ENCODE results near the gene TAF10. TPM values are rescaled to one million over a fixed set of nuclear protein-coding genes. Genes with fewer than 3 reads are reported as not detected.
A peak's percentile ranks its signal among the peaks of the same experiment; 100 is the strongest.

The TAF10 gene
- total and polyA plus RNA-seq, 2 of the 13 experiments (the other 11 are each of a cell fraction or from before 2014, with no cell fraction given) = 71.3 to 134 TPM

DNA sequence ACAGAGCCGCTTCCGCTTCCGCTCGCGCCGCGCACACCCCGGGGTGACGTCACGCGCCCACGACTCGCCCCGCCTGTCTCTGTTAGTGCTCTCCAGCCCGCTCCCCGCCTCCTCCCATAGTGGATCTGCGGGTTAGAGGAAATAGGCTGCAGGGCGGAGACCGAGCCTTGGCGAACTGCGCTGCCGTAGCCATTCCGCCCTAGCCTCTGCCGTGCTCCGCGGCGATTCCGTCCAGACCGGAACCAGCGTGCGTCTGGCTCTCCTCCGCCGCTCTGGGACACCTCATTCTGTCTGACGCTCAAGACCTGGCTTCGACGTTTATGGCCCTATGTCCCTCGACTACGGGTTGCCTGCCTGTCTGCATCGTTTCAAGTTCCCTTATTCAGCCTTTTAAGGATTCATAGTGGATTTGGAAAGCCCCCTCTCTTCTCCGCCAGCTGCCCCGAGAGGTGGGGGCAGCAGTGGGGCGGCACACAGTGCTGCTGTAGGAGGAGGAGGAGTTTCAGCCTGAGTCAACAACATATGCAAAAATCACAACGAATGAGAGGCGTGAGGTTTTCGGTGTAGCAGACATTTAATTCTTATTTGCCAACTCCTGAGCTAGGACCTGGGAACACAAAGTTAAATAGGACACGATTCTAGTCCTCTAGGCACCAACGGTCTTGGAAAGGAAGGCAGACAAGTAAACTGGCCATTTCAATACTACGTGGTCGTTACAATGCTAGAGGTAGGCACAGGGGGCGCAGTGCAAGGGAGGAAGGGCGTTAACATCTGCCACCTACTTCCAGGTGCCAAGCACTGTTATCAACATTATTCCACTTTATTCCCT is at the start of gene TAF10 (continued):
- TF ChIP-seq, protein P1, sequence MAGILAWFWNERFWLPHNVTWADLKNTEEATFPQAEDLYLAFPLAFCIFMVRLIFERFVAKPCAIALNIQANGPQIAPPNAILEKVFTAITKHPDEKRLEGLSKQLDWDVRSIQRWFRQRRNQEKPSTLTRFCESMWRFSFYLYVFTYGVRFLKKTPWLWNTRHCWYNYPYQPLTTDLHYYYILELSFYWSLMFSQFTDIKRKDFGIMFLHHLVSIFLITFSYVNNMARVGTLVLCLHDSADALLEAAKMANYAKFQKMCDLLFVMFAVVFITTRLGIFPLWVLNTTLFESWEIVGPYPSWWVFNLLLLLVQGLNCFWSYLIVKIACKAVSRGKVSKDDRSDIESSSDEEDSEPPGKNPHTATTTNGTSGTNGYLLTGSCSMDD (CRISPR knock-in tag; IDR thresholded peaks at IDR 0.05) = no peak
- TF ChIP-seq SMC3 (IDR thresholded peaks at IDR 0.05; ENCODE audit: low read length) (no peak), ZNF768 (CRISPR knock-in tag; IDR thresholded peaks at IDR 0.05) (peak; percentile 61; the same call in 1 of the 2 replicates), FOXJ3 (CRISPR knock-in tag; IDR thresholded peaks at IDR 0.05; ENCODE audit: borderline replicate concordance) (peak; percentile 38; the same call in 1 of the 2 replicates), ZSCAN21 (CRISPR knock-in tag; IDR thresholded peaks at IDR 0.05; ENCODE audit: borderline replicate concordance) (peak; percentile 72), SMARCC2 (IDR thresholded peaks at IDR 0.05) (no peak), PPARG (CRISPR knock-in tag; conservative IDR thresholded peaks at IDR 0.05) (no peak), ZNF407 (CRISPR knock-in tag; IDR thresholded peaks at IDR 0.05; ENCODE audit: not compliant biosample characterization) (peak; percentile 50), ZSCAN29 (CRISPR knock-in tag; conservative IDR thresholded peaks at IDR 0.05) (no peak; the same call in 1 of the 2 replicates), NR2C2 (CRISPR knock-in tag; IDR thresholded peaks at IDR 0.05; ENCODE audit: borderline replicate concordance) (peak; percentile 59), NR2F2 (IDR thresholded peaks at IDR 0.05; ENCODE audit: borderline replicate concordance, low read depth) (0 out of 2 replicates have a peak, but pooled peaks have one; percentile 35), MNT (IDR thresholded peaks at IDR 0.05) (no peak), ZMYM4 (CRISPR knock-in tag; IDR thresholded peaks at IDR 0.05) (peak; percentile 62)
- TF ChIP-seq, protein P2, sequence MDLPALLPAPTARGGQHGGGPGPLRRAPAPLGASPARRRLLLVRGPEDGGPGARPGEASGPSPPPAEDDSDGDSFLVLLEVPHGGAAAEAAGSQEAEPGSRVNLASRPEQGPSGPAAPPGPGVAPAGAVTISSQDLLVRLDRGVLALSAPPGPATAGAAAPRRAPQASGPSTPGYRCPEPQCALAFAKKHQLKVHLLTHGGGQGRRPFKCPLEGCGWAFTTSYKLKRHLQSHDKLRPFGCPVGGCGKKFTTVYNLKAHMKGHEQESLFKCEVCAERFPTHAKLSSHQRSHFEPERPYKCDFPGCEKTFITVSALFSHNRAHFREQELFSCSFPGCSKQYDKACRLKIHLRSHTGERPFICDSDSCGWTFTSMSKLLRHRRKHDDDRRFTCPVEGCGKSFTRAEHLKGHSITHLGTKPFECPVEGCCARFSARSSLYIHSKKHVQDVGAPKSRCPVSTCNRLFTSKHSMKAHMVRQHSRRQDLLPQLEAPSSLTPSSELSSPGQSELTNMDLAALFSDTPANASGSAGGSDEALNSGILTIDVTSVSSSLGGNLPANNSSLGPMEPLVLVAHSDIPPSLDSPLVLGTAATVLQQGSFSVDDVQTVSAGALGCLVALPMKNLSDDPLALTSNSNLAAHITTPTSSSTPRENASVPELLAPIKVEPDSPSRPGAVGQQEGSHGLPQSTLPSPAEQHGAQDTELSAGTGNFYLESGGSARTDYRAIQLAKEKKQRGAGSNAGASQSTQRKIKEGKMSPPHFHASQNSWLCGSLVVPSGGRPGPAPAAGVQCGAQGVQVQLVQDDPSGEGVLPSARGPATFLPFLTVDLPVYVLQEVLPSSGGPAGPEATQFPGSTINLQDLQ (CRISPR knock-in tag; IDR thresholded peaks at IDR 0.05) = no peak

Data from HepG2 (cell line).